ENCODE data around the gene SSMEM1. TPM values are rescaled to one million over a fixed set of nuclear protein-coding genes. Genes with fewer than 3 reads are reported as not detected.
"Not testable (repeated sequence)": the region's sequence is repeated elsewhere in the genome, so short reads cannot be mapped to it uniquely, and the experiment has no call there.

SSMEM1 gene
- total RNA-seq, 1 donor from 2014 or later: not detected

- H3K36me3 Mint-ChIP-seq (ENCODE audit: insufficient read depth): peaks cover 2% of the 10 kb centered on the region
- DNase-seq (ENCODE audit: low spot score, unreplicated experiment): no peak
- peaks cover 29% of the 10 kb centered on the region for H3K4me1 Mint-ChIP-seq (ENCODE audit: low read depth)
- H3K27me3 Mint-ChIP-seq: no peaks in the 10 kb centered on the region
- peak overlapping the region; percentile 39 for H3K27ac Mint-ChIP-seq
- peak overlapping the region; percentile 0 for H3K4me3 Mint-ChIP-seq (ENCODE audit: low read depth)
- H3K9me3 Mint-ChIP-seq (ENCODE audit: low read depth): peaks cover 10% of the 10 kb centered on the region
- TF ChIP-seq CTCF (IDR thresholded peaks at IDR 0.05; ENCODE audit: unreplicated experiment): no peak
Measured at GRCh38 chr7:130234078-130234477, 26.4 kb downstream of the SSMEM1 start.

- DNase-seq (ENCODE audit: low spot score, unreplicated experiment); H3K27me3 Mint-ChIP-seq; H3K36me3 Mint-ChIP-seq (ENCODE audit: insufficient read depth); H3K9me3 Mint-ChIP-seq (ENCODE audit: low read depth); H3K27ac Mint-ChIP-seq; H3K4me3 Mint-ChIP-seq (ENCODE audit: low read depth): not testable (repeated sequence)
- peaks cover 26% of the 10 kb centered on the region for H3K4me1 Mint-ChIP-seq (ENCODE audit: low read depth)
Measured at GRCh38 chr7:130236361-130236760, 28.7 kb downstream of the SSMEM1 start.

DNA sequence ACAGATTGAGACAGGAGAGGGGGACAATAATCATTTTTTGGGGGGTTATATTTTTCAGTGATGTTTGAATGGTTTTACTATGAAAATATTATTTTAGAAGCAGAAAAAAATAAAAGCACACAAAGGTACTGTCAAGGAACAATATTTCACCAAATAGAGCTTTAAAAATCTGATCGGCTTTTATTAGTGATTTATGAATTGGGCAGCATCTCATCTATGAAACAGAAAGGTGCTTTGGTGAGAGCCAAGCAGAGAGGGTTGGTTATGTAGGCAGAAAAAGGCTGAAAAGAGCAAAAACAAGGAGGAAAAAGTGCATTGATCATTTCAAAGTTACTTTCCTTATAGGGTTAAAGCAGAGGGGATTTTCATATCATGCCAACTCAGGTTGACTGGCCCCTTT, 32.6 kb downstream of the SSMEM1 start:
- DNase-seq (ENCODE audit: low spot score, unreplicated experiment): no peak
- Mint-ChIP-seq H3K9me3 (ENCODE audit: low read depth) (peaks cover 8% of the 10 kb centered on the region), H3K27ac (no peak overlapping the region), H3K27me3 (no peaks in the 10 kb centered on the region), H3K4me1 (ENCODE audit: low read depth) (peaks cover 6% of the 10 kb centered on the region), H3K4me3 (ENCODE audit: low read depth) (no peak overlapping the region), H3K36me3 (ENCODE audit: insufficient read depth) (peaks cover 2% of the 10 kb centered on the region)
- no peak for TF ChIP-seq CTCF (IDR thresholded peaks at IDR 0.05; ENCODE audit: unreplicated experiment)

- Mint-ChIP-seq H3K36me3 (ENCODE audit: insufficient read depth) (peaks cover 1% of the 10 kb centered on the region), H3K27me3 (no peaks in the 10 kb centered on the region), H3K4me1 (ENCODE audit: low read depth) (peaks cover 2% of the 10 kb centered on the region), H3K9me3 (ENCODE audit: low read depth) (peaks cover 17% of the 10 kb centered on the region), H3K4me3 (ENCODE audit: low read depth) (no peak overlapping the region), H3K27ac (no peak overlapping the region)
- no peak for DNase-seq (ENCODE audit: low spot score, unreplicated experiment)
- peak; percentile 76 for TF ChIP-seq CTCF (IDR thresholded peaks at IDR 0.05; ENCODE audit: unreplicated experiment)
Measured at GRCh38 chr7:130242198-130243014, 34.7 kb downstream of the SSMEM1 start.

GRCh38 chr7:130243486-130243885, 35.8 kb downstream of the SSMEM1 start:
- not testable (repeated sequence) for H3K36me3 Mint-ChIP-seq (ENCODE audit: insufficient read depth); H3K27ac Mint-ChIP-seq; H3K4me3 Mint-ChIP-seq (ENCODE audit: low read depth); H3K27me3 Mint-ChIP-seq; H3K4me1 Mint-ChIP-seq (ENCODE audit: low read depth); DNase-seq (ENCODE audit: low spot score, unreplicated experiment)
- H3K9me3 Mint-ChIP-seq (ENCODE audit: low read depth): peaks cover 17% of the 10 kb centered on the region

- H3K4me3 Mint-ChIP-seq (ENCODE audit: low read depth); DNase-seq (ENCODE audit: low spot score, unreplicated experiment); H3K27ac Mint-ChIP-seq; H3K36me3 Mint-ChIP-seq (ENCODE audit: insufficient read depth); H3K27me3 Mint-ChIP-seq; H3K4me1 Mint-ChIP-seq (ENCODE audit: low read depth): not testable (repeated sequence)
- H3K9me3 Mint-ChIP-seq (ENCODE audit: low read depth): peaks cover 27% of the 10 kb centered on the region
Measured at GRCh38 chr7:130246491-130246890, 38.8 kb downstream of the SSMEM1 start.

- not testable (repeated sequence) for H3K4me3 Mint-ChIP-seq (ENCODE audit: low read depth); H3K27ac Mint-ChIP-seq; H3K4me1 Mint-ChIP-seq (ENCODE audit: low read depth); H3K27me3 Mint-ChIP-seq; DNase-seq (ENCODE audit: low spot score, unreplicated experiment)
- peaks cover 48% of the 10 kb centered on the region for H3K9me3 Mint-ChIP-seq (ENCODE audit: low read depth)
- peaks cover 15% of the 10 kb centered on the region for H3K36me3 Mint-ChIP-seq (ENCODE audit: insufficient read depth)
Measured at GRCh38 chr7:130248842-130249241, 41.2 kb downstream of the SSMEM1 start.

DNA sequence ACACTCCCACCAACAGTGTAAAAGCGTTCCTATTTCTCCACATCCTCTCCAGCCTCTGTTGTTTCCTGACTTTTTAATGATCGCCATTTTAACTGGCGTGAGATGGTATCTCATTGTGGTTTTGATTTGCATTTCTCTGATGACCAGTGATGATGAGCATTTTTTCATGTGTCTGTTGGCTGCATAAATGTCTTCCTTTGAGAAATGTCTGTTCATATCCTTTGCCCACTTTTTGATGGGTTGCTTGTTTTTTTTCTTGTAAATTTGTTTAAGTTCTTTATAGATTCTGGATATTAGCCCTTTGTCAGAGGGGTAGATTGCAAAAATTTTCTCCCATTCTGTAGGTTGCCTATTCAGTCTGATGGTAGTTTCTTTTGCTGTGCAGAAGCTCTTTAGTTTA, 42.0 kb downstream of the SSMEM1 start:
- H3K4me3 Mint-ChIP-seq (ENCODE audit: low read depth); H3K27me3 Mint-ChIP-seq; H3K27ac Mint-ChIP-seq; DNase-seq (ENCODE audit: low spot score, unreplicated experiment); H3K4me1 Mint-ChIP-seq (ENCODE audit: low read depth): not testable (repeated sequence)
- Mint-ChIP-seq H3K9me3 (ENCODE audit: low read depth) (peaks cover 52% of the 10 kb centered on the region), H3K36me3 (ENCODE audit: insufficient read depth) (peaks cover 16% of the 10 kb centered on the region)

Measured in progenitor cell of endocrine pancreas (in vitro differentiated cells).